Duodenal mucosa (tissue), 2 donors: ENCODE measurements around the gene RUSC2.
"Not testable (repeated sequence)": the region's sequence is repeated elsewhere in the genome, so short reads cannot be mapped to it uniquely, and the experiment has no call there.

Experiments
- H3K27ac ChIP-seq: one replicate; pipeline ENCODE4 v1.7.0; 2013; ENCODE audit warnings: low read depth, low read length
- H3K27me3 ChIP-seq, 2 donors: one replicate each; pipeline ENCODE4 v1.7.0; 2013; ENCODE audit warnings: low read length in 2 of 2, control low read depth in 1 of 2; ENCODE audit not compliant: insufficient read depth in 2 of 2, control insufficient read depth in 1 of 2
- H3K36me3 ChIP-seq, 2 donors: one replicate each; pipeline ENCODE4 v1.7.0; 2013; ENCODE audit warnings: low read length in 2 of 2, control low read depth in 1 of 2; ENCODE audit not compliant: insufficient read depth in 2 of 2, control insufficient read depth in 1 of 2
- H3K4me1 ChIP-seq, 2 donors: one replicate each; pipeline ENCODE4 v1.7.0; 2013; ENCODE audit warnings: low read length in 2 of 2, control low read depth in 1 of 2; ENCODE audit not compliant: insufficient read depth in 2 of 2, control insufficient read depth in 1 of 2
- H3K4me3 ChIP-seq, 2 donors: one replicate each; pipeline ENCODE4 v1.7.0; 2013; ENCODE audit warnings: low read length in 2 of 2, low read depth in 1 of 2
- H3K9ac ChIP-seq, 2 donors: one replicate each; pipeline ENCODE4 v1.7.0; 2013; ENCODE audit warnings: low read length in 2 of 2, low read depth in 1 of 2
- H3K9me3 ChIP-seq, 2 donors: one replicate each; pipeline ENCODE4 v1.7.0; 2013; ENCODE audit warnings: low read length in 2 of 2, control low read depth in 1 of 2; ENCODE audit not compliant: control insufficient read depth in 1 of 2

Gene RUSC2

DNA sequence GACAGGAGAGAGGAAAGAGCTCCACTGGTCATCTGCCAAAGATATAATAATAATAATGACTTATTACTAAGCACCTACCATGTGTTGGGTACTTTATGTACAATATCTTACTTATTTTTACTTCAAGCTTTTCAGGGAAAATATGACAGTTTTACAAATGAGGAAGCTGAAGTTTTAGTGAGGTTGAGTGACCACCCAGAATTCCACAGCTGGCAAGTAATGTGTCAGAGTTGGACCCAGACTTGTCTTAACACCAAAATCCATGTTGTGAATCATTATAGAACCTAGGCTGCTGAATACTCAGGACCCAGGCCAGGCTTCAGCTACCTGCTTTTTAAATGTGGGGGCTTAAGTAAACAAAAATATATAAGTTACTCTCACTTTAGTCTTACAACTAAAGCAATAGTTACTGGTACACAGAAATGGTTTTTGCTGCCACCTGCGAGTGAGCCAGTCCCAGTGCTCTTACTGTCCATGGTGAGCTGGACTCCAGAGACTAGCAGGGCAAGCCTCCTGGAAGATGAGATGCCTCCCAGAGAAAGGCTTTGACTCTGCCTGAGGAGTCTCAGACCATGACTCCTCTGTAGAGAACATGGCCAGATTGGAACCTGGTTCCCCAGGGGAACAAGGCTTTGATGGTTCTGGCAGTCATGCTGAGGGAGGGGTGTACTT is 29.9 kb downstream of the RUSC2 start:
- H3K9me3 ChIP-seq = no peaks in the 10 kb centered on the region
- H3K27me3 ChIP-seq = no peaks in the 10 kb centered on the region
- H3K27ac ChIP-seq = peak overlapping the region; percentile 13
- H3K4me1 ChIP-seq = peaks cover 15% of the 10 kb centered on the region in 2 donors
- H3K36me3 ChIP-seq = no peaks in the 10 kb centered on the region
- no peak overlapping the region for H3K4me3 ChIP-seq
- H3K9ac ChIP-seq = no peak overlapping the region

DNA sequence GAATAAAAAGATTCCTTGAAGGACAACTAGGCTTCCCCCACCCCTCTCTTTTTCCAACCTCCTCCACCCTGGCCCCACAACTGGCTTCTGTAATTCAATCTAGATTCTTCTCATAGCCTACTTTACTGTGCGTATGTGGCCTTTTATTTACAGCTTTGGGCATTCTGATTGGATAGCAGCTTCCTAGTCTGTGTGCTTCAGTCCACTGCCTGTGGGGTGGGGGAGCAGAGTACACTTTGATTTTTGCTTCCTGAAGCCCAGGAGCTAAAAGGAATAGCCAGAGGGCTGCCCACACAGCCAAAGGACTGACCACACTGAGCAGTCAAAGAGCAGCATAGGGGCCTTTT is 30.4 kb downstream of the RUSC2 start:
- no peak overlapping the region for H3K9ac ChIP-seq
- no peaks in the 10 kb centered on the region for H3K9me3 ChIP-seq
- peaks cover 15% of the 10 kb centered on the region in 2 donors for H3K4me1 ChIP-seq
- no peak overlapping the region for H3K4me3 ChIP-seq
- H3K27me3 ChIP-seq = no peaks in the 10 kb centered on the region
- peak overlapping the region; percentile 13 for H3K27ac ChIP-seq
- no peaks in the 10 kb centered on the region for H3K36me3 ChIP-seq

DNA sequence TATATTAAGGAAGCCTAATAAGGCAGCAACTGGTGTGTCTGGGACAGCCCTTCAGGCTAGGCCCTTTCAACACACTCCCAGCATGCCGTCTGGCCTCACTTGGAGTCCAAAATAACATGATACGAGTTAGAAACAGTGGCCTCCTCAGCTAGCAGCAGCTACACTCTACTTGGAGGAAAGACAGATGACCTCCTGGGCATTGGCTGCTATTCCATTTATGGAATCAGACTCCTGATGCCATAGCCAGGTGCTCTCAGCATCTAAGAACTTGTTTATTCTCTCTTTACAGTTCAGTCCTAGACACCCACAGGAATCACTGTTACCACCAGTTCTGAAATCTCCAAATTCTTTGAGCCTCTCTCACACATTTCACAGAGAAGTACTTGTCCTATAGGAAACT is 31.8 kb downstream of the RUSC2 start:
- H3K4me1 ChIP-seq = peaks cover 15% of the 10 kb centered on the region in 2 donors
- no peak overlapping the region for H3K9ac ChIP-seq
- H3K9me3 ChIP-seq = no peaks in the 10 kb centered on the region
- no peaks in the 10 kb centered on the region for H3K36me3 ChIP-seq
- no peaks in the 10 kb centered on the region for H3K27me3 ChIP-seq
- no peak overlapping the region for H3K4me3 ChIP-seq
- H3K27ac ChIP-seq = no peak overlapping the region

DNA sequence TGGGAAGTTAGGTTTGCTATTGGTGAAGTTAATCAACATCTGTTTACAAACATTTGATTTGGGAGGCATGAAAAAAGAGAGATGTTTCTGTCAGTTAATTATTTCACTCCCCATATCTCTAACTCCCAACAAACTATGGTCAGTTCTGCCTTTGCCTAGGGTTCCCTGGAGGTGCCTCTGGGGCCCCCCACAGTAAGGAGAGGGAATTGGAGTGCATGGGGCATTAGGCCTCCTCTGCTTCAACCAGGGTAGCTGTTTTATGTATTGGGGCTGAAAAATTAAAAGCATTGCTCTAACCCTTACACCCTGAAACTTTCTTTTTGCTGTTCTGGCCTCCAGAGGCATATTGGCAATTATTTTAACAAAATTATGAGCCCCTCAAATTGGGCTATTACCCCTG is 32.3 kb downstream of the RUSC2 start:
- Histone ChIP-seq H3K36me3 (no peaks in the 10 kb centered on the region), H3K4me3 (no peak overlapping the region), H3K4me1 (peaks cover 15 to 18% of the 10 kb centered on the region in 2 donors), H3K9ac (no peak overlapping the region), H3K27ac (no peak overlapping the region), H3K27me3 (no peaks in the 10 kb centered on the region), H3K9me3 (no peaks in the 10 kb centered on the region)

DNA sequence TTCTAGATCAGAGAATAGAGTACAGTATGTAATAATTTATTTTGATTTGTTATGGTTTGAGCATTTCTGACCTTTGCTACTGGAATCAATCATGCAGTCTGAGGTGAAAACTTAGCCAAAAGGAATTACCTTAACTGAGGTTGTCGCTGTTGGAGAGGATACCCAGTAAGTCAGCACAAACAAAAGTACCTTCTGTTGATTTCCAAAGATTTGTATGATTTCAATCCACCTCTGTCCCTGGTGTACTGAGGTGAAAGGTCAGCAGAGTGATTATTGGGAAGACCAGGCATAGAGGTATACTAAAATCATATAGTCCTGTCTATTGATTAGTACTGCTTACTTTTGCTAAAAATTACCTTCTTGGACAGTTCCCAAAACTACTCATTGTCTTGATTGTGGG is 32.8 kb downstream of the RUSC2 start:
- H3K4me3 ChIP-seq = no peak overlapping the region
- no peaks in the 10 kb centered on the region for H3K36me3 ChIP-seq
- H3K27me3 ChIP-seq = no peaks in the 10 kb centered on the region
- no peak overlapping the region for H3K27ac ChIP-seq
- no peak overlapping the region for H3K9ac ChIP-seq
- H3K9me3 ChIP-seq = no peaks in the 10 kb centered on the region
- peaks cover 14 to 18% of the 10 kb centered on the region in 2 donors for H3K4me1 ChIP-seq

DNA sequence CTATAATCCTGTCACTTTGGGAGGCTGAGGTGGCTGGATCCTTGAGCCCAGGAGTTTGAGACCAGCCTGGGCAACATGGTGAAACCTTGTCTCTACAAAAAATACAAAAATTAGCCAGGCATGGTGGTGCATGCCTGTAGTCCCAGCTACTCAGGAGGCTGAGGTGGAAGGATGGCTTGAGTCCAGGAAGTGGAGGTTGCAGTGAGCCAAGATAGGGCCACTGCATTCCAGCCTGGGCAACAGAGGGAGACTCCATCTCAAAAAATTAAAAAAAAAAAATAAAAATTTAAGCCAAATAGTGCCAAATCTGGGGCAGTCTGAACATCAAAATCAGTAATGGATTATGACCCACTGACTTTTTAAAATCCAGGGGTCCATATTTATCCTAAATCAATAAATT is 33.6 kb downstream of the RUSC2 start:
- H3K4me1 ChIP-seq = peaks cover 5 to 11% of the 10 kb centered on the region in 2 donors
- not testable (repeated sequence) for H3K9me3 ChIP-seq, H3K4me3 ChIP-seq, H3K27ac ChIP-seq, H3K9ac ChIP-seq, H3K27me3 ChIP-seq, H3K36me3 ChIP-seq

DNA sequence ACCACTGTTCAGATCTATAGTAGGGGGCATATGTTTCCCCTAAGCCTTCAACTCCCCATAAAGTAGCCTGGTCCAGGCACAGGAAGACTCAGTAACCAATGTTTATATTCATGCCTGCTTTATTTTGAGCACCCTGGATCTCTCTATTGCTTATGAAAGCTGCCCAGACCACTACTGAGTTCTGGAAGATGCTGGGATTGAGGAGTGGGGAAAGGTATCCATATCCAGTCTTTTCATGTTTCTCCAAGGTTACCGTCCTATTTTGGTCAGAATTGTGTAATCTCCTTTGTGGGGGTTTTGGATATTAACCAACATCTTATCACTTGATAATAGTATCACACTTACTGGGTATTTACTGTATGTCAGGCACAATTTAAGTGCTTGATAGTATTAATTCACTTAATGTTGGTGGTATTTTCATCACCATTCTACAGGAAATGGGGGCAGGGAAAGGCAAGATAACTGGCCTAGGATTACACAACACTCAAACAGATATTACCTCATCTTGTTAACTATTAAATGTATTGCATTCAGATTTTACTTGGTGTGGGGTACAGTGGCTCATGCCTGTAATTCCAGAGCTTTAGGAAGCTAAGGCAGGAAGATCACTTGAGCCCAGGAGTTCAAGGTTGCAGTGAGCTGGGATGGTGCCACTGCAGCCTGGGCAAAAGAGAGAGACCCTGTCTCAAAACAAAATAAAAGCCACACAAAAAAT is 36.3 kb downstream of the RUSC2 start:
- Histone ChIP-seq H3K27ac (no peak overlapping the region), H3K4me3 (no peak overlapping the region), H3K9ac (no peak overlapping the region), H3K9me3 (no peaks in the 10 kb centered on the region), H3K4me1 (peaks cover 5 to 6% of the 10 kb centered on the region in 2 donors), H3K27me3 (no peaks in the 10 kb centered on the region), H3K36me3 (no peaks in the 10 kb centered on the region)

DNA sequence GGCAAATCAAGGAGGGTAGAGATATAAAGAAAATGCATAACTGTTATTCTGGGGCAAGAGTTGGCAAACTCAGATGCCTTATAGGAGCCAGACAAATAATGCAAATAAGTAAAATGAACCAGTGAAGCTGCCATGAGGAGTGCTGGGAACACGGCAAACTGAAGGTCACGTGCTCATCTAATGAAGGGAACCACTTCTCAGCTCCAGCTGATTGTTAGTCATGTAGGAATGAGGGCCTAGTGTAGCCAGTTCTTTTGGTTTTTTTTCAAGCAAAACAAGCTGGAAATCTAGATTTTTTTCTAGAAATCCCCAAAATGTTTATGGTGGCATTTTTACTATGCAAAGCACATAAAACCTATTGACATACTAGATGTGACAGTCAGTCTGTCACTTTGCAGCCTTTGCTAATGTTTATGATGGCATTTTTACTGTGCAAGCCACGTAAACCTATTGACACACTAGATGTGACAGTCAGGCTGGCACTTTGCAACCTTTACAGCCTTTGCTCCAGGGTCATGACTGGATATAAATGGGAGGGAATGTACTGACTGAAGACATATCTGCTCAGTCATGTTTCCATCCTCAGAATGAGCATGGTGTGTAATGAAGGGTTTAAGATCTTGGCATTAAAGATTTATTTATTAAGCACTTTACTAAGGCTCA is 39.4 kb downstream of the RUSC2 start:
- Histone ChIP-seq H3K36me3 (no peaks in the 10 kb centered on the region), H3K9me3 (no peaks in the 10 kb centered on the region), H3K27ac (no peak overlapping the region), H3K9ac (no peak overlapping the region), H3K27me3 (no peaks in the 10 kb centered on the region), H3K4me1 (peaks cover 0 to 3% of the 10 kb centered on the region in 2 donors), H3K4me3 (no peak overlapping the region)

DNA sequence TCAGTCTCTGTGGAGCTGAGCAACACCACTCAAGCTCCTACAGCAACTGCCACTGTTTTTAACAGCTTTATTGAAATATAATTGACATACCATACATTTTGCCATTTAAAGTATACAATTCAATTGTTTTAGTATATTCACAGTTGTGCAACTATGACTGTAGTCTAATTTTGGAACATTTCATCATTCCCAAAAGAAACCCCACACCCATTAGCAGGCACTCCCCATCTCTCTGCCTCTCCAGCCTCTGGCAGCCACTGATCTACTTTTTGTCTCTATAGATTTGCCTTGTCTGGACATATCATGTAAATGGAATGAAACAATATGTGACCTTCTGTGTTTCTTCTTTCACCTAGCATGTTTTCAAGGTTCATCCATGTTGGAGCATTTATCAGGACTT is 43.5 kb downstream of the RUSC2 start:
- Histone ChIP-seq H3K27me3 (no peaks in the 10 kb centered on the region), H3K36me3 (no peaks in the 10 kb centered on the region), H3K9me3 (no peaks in the 10 kb centered on the region), H3K9ac (no peak overlapping the region), H3K4me3 (no peak overlapping the region), H3K27ac (no peak overlapping the region), H3K4me1 (peaks cover 0 to 9% of the 10 kb centered on the region in 2 donors)

DNA sequence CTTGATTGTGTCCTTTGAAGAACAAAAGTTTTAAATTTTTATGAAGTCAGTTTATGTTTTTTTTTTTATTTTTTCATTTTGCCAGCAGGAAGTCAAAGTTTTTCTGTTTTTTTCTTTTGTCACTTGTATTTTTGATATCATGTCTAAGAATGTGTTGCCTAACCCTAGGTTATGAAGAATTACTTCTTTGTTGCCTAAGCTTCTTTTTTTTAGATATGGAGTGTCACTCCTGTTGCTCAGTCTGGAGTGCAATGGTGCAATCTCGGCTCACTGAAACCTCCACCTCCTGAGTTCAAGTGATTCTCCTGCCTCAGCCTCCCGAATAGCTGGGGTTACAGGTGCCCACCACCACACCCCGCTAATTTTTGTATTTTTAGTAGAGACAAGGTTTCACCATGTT is 45.0 kb downstream of the RUSC2 start:
- not testable (repeated sequence) for H3K9ac ChIP-seq, H3K36me3 ChIP-seq, H3K9me3 ChIP-seq, H3K4me3 ChIP-seq, H3K27ac ChIP-seq, H3K27me3 ChIP-seq
- H3K4me1 ChIP-seq = peaks cover 0 to 17% of the 10 kb centered on the region in 2 donors
